Activated CD4-positive, alpha-beta memory T cell treated with anti-CD3 and anti-CD28 coated beads, Interleukin-2, amount 10 ng/mL, durations not matched to agents 7 days and 5 days (primary cell): Measurements from ENCODE around the gene CASP5. TPM values are rescaled to one million over a fixed set of nuclear protein-coding genes. Genes with fewer than 3 reads are reported as not detected.
"Not testable (repeated sequence)": the region's sequence is repeated elsewhere in the genome, so short reads cannot be mapped to it uniquely, and the experiment has no call there.

Source experiments
- CTCF ChIA-PET: fragments of 350-600 bp; sonication (Branson Sonifier 250); formaldehyde crosslinking; loops from one replicate; lab custom pipeline; 2021; ENCODE audit warnings: antibody characterized with exemption, inconsistent platforms; lab: Charles Lee
- POLR2A ChIA-PET: fragments of 350-600 bp; sonication (Branson Sonifier 250); formaldehyde crosslinking; loops from one replicate; lab custom pipeline; 2021; ENCODE audit warnings: antibody characterized with exemption; lab: Charles Lee
- DNase-seq: peaks from one replicate; pipeline ENCODE4 v3.0.0-alpha.2; 2020
- H3K27ac Mint-ChIP-seq: one replicate; pipeline ENCODE4 v1.8.0; 2021; ENCODE audit warnings: mild to moderate bottlenecking, mixed read lengths
- H3K27me3 Mint-ChIP-seq: one replicate; pipeline ENCODE4 v1.8.0; 2021; ENCODE audit warnings: mixed read lengths
- H3K36me3 Mint-ChIP-seq: one replicate; pipeline ENCODE4 v1.8.0; 2021; ENCODE audit warnings: low read depth, mixed read lengths
- H3K4me1 Mint-ChIP-seq: one replicate; pipeline ENCODE4 v1.8.0; 2021; ENCODE audit warnings: mixed read lengths
- H3K4me3 Mint-ChIP-seq: one replicate; pipeline ENCODE4 v1.8.0; 2021; ENCODE audit warnings: mild to moderate bottlenecking, mixed read lengths
- H3K9me3 Mint-ChIP-seq: one replicate; pipeline ENCODE4 v1.8.0; 2021; ENCODE audit warnings: mixed read lengths
- total RNA-seq, 2 experiments: library from RNA; stranded (reverse); gene quantifications; one replicate each; pipeline ENCODE4 v1.2.3, GENCODE V29; 2021

The CASP5 gene
- total RNA-seq, 2 experiments from 2014 or later: 0.30 TPM; not detected in 1

- Mint-ChIP-seq H3K27me3 (no peaks in the 10 kb centered on the region), H3K4me1 (peaks cover 37% of the 10 kb centered on the region), H3K9me3 (no peaks in the 10 kb centered on the region), H3K4me3 (no peak overlapping the region), H3K36me3 (peaks cover 26% of the 10 kb centered on the region), H3K27ac (no peak overlapping the region)
- ChIA-PET POLR2A (no interaction called here), CTCF (no interaction called here)
- DNase-seq: no peak
These were observed 24.1 kb upstream of the CASP5 start for GRCh38 chr11:105046898-105047579.

GRCh38 chr11:105045676-105046296, 22.8 kb upstream of the CASP5 start:
- POLR2A ChIA-PET: no interaction called here
- no peak for DNase-seq
- Mint-ChIP-seq H3K9me3 (peaks cover under 1% of the 10 kb centered on the region), H3K27ac (peak overlapping the region; percentile 68), H3K4me1 (peaks cover 46% of the 10 kb centered on the region), H3K4me3 (peak overlapping the region; percentile 60), H3K27me3 (no peaks in the 10 kb centered on the region), H3K36me3 (peaks cover 37% of the 10 kb centered on the region)
- CTCF ChIA-PET: no interaction called here

DNA sequence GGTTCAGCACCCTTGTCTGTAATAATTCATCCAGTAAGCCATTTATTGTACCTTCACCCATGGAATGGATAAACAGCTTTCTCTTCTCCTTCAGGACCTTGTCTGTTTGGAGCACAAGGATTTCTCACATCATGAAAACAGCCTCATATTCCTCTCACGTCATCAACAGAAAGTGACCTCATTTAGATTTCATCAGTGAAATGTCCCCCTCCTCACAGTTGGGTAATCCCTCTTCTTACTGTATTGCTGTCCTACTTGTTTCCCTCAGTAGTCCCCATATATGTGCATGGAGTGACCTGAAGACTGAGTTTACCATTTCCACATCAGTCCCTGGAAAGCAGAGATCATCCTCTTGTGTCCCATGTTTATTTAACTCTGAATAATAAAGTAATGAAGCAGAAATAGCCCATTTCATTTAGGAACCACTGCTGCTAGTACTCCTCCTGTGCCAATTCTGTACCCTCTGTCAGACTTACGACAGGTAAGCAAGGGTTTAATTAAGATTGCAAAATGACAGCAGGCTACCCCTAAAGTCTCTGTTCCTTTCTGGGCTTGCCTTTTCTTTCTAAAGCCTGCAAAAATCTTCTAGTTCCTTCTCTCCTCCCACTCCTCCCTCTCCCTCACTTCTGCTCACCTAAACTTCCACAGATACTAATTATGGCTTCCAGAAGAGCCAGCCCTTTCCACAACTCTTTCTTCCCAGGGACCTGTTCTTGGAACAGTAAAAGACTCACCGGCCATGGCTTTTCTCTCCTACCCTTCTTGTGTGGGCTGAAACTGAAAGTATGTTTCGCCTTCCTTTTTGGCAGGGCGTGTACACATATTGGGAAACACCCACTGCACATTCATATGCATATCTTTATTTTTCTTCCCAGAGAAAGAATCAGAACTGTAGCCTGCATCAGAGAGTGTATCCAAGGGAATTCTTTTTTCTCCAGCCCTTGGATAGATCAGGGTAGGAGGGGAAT, 21.9 kb upstream of the CASP5 start, which contains the start of gene CARD16:
Gene CARD16, minus strand, starts transcription at position 779 of the 968 bp plus-strand sequence. Its CDS starts 38 bp downstream, at position 741.
- peaks cover 46% of the 10 kb centered on the region for H3K36me3 Mint-ChIP-seq
- H3K9me3 Mint-ChIP-seq, CTCF ChIA-PET, H3K27me3 Mint-ChIP-seq: not testable (repeated sequence)
- POLR2A ChIA-PET: interaction anchor here (1.3 to 1.8 kb wide), 3 partner anchors 9 to 127 kb away, joined by 3 to 8 read pairs (median 7); partner anchors contain the start of gene CASP1
- peak; percentile 51 for DNase-seq
- peak within 1 kb of the TSS; percentile 84 for H3K27ac Mint-ChIP-seq
- H3K4me1 Mint-ChIP-seq: peaks cover 49% of the 10 kb centered on the region
- peak within 1 kb of the TSS; percentile 86 for H3K4me3 Mint-ChIP-seq

DNA sequence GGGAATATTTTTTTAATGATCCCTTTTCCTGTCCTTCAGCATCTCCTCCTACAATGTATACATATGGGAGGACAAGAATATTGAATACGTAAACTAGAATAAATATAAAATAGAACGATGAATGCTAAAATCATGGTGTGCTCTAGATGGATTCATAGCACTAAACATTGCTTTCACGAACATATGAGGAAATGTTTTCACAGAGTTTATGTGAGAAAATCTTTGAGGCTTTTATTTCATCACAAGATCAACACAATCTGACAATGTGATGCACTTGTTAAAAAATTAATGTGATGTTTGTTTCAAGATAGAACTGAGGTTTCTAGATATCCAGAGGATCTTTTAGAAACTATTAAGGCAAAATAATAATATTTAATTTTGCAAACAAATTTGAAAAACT, 19.2 kb upstream of the CASP5 start:
- peaks cover 4% of the 10 kb centered on the region for H3K9me3 Mint-ChIP-seq
- H3K4me1 Mint-ChIP-seq: peaks cover 47% of the 10 kb centered on the region
- H3K4me3 Mint-ChIP-seq: no peak overlapping the region
- DNase-seq: no peak
- no peak overlapping the region for H3K27ac Mint-ChIP-seq
- H3K27me3 Mint-ChIP-seq: no peaks in the 10 kb centered on the region
- ChIA-PET CTCF (no interaction called here), POLR2A (no interaction called here)
- H3K36me3 Mint-ChIP-seq: peaks cover 72% of the 10 kb centered on the region

DNA sequence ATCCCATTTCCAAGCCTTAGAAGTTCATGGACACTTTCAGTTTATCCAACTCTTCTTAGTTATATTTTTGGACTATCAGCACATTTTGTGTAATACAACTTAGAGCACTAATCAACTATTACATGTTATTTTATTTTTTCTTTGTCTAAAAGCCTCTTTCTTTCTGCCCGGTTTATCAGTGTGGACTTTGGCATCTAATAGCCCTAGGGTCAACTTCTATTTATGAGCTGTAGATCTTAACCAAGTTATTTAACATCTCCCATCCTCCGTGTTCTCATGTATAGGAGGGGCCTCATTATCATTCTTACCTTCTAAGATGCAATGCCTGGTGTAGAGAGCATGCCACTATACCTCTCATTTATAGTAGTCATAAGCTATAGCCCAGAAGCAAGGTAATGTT, 17.7 kb upstream of the CASP5 start:
- H3K9me3 Mint-ChIP-seq: peaks cover 4% of the 10 kb centered on the region
- no peak overlapping the region for H3K4me3 Mint-ChIP-seq
- H3K4me1 Mint-ChIP-seq: peaks cover 39% of the 10 kb centered on the region
- no peak overlapping the region for H3K27ac Mint-ChIP-seq
- no peak for DNase-seq
- ChIA-PET CTCF (no interaction called here), POLR2A (interaction anchor here (1.2 kb wide), 1 partner anchor 29 kb away, joined by 3 read pairs; no protein-coding TSS in a partner anchor)
- H3K36me3 Mint-ChIP-seq: peaks cover 81% of the 10 kb centered on the region
- no peaks in the 10 kb centered on the region for H3K27me3 Mint-ChIP-seq

DNA sequence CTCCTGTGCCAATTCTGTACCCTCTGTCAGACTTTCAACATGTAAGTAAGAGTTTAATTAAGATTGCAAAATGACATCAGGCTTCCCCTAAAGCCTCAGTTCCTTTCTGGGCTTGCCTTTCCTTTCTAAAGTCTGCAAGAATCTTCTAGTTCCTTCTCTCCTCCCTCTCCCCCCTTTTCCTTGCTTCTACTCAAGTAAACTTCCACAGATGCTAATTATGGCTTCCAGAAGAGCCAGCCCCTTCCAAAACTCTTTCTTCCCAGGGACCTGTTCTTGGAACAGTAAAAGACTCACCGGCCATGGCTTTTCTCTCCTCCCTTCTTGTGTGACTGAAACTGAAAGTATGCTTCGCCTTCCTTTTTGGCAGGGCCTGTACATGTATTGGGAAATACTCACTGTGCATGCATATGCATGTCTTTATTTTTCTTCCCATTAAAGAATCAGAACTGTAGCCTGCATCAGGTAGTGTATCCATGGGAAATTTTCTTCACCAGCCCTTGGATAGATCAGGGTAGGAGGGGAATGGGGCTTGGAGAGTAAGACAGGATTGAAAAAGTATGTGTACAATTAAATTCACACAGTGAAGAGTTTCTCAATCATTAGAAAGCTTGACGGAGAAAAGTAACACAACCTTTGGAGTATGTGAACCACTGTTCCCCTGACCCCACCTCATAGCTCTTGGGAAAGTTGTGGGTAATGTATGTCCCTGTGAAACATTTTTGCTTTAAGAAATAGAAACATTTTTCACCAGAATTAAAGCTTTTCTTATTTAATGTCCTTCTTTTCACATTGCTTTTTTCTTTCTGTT, 12.0 kb upstream of the CASP5 start, which contains the start of gene CASP1:
Gene CASP1, minus strand, starts transcription at position 332 of the 808 bp plus-strand sequence. Its CDS starts 31 bp downstream, at position 301.
- Mint-ChIP-seq H3K4me3 (peak within 1 kb of the TSS; percentile 90), H3K4me1 (peaks cover 43% of the 10 kb centered on the region), H3K9me3 (peaks cover 2% of the 10 kb centered on the region), H3K27ac (peak within 1 kb of the TSS; percentile 87), H3K36me3 (peaks cover 77% of the 10 kb centered on the region), H3K27me3 (no peaks in the 10 kb centered on the region)
- ChIA-PET CTCF (interaction anchor here (0.8 kb wide), 1 partner anchor 8 kb away, joined by 3 read pairs; no protein-coding TSS in a partner anchor), POLR2A (interaction anchor here (1.3 to 1.4 kb wide), 2 partner anchors 9 to 66 kb away, joined by 3 to 8 read pairs; partner anchors contain the start of gene CASP4)
- DNase-seq: peak; percentile 33

- H3K27ac Mint-ChIP-seq: peak overlapping the region; percentile 87
- ChIA-PET POLR2A (interaction anchor here (0.8 to 1.0 kb wide), 4 partner anchors 9 to 100 kb away, joined by 3 to 7 read pairs (median 3); partner anchors contain the start of gene CASP5), CTCF (interaction anchor here (1.1 kb wide), 1 partner anchor 9 kb away, joined by 5 read pairs; no protein-coding TSS in a partner anchor)
- H3K4me3 Mint-ChIP-seq: peak overlapping the region; percentile 90
- H3K4me1 Mint-ChIP-seq: peaks cover 41% of the 10 kb centered on the region
- not testable (repeated sequence) for H3K27me3 Mint-ChIP-seq, DNase-seq, H3K9me3 Mint-ChIP-seq
- peaks cover 77% of the 10 kb centered on the region for H3K36me3 Mint-ChIP-seq
These were observed 11.4 kb upstream of the CASP5 start for GRCh38 chr11:105034388-105034787.

DNA sequence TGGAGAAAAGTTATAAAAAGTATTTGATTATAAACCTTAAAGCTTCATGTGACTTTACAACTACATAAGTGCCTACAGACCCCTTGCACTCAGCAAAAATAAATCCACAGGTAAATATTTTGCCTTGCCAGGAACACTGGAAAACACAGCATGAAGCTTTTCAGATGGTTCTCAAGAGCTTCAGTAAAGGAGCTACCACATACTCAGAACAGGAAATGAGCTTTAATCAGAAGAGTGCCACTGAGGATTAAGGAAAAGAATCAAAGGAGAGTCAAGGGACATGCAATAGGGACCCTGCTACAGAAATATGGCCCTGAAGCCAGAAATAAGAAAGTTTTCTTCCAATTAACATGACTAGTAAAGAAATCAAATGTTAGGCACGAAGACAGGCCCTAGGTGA, 10.8 kb upstream of the CASP5 start:
- CTCF ChIA-PET: interaction anchor here (1.1 kb wide), 1 partner anchor 9 kb away, joined by 5 read pairs; no protein-coding TSS in a partner anchor
- H3K4me3 Mint-ChIP-seq: peak overlapping the region; percentile 90
- H3K9me3 Mint-ChIP-seq: peaks cover 2% of the 10 kb centered on the region
- peak overlapping the region; percentile 87 for H3K27ac Mint-ChIP-seq
- POLR2A ChIA-PET: interaction anchor here (0.7 to 1.0 kb wide), 5 partner anchors 10 to 99 kb away, joined by 3 to 7 read pairs (median 3); partner anchors contain the start of gene CASP5
- DNase-seq: no peak
- no peaks in the 10 kb centered on the region for H3K27me3 Mint-ChIP-seq
- H3K4me1 Mint-ChIP-seq: peaks cover 42% of the 10 kb centered on the region
- H3K36me3 Mint-ChIP-seq: peaks cover 79% of the 10 kb centered on the region

- no peaks in the 10 kb centered on the region for H3K27me3 Mint-ChIP-seq
- peak overlapping the region; percentile 90 for H3K4me3 Mint-ChIP-seq
- ChIA-PET POLR2A (interaction anchor here (0.7 to 1.0 kb wide), 5 partner anchors 10 to 99 kb away, joined by 3 to 7 read pairs (median 3); partner anchors contain the start of gene CASP5), CTCF (interaction anchor here (0.7 to 1.1 kb wide), 2 partner anchors 10 to 502 kb away, joined by 3 to 5 read pairs; no protein-coding TSS in a partner anchor)
- H3K36me3 Mint-ChIP-seq: peaks cover 79% of the 10 kb centered on the region
- H3K4me1 Mint-ChIP-seq: peaks cover 46% of the 10 kb centered on the region
- H3K9me3 Mint-ChIP-seq: peaks cover 2% of the 10 kb centered on the region
- peak overlapping the region; percentile 87 for H3K27ac Mint-ChIP-seq
- no peak for DNase-seq
These were observed 10.4 kb upstream of the CASP5 start for GRCh38 chr11:105033343-105033742.

DNA sequence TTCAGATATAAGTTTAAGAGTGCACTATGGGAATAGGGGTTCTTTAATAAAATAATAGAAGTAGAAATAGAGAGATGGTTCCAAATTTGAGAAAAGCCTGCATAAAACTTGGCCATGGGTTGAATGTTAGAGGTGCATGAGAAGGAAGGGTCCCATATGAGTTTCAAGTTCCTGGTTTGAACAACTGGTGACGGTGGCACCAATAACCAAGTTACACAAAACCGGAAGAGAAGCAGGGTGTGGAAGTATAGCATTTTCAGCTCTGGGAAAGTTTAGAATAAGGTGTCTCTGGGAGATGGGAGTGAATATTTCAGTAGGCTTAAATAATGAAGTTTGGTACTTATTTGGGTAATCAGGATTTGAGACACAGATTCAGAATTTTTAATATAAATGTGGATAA, 9.5 kb upstream of the CASP5 start:
- H3K9me3 Mint-ChIP-seq: no peaks in the 10 kb centered on the region
- peak overlapping the region; percentile 90 for H3K4me3 Mint-ChIP-seq
- no peaks in the 10 kb centered on the region for H3K27me3 Mint-ChIP-seq
- H3K36me3 Mint-ChIP-seq: peaks cover 76% of the 10 kb centered on the region
- H3K27ac Mint-ChIP-seq: peak overlapping the region; percentile 13
- ChIA-PET CTCF (interaction anchor here (0.7 kb wide), 1 partner anchor 501 kb away, joined by 3 read pairs; no protein-coding TSS in a partner anchor), POLR2A (no interaction called here)
- DNase-seq: no peak
- H3K4me1 Mint-ChIP-seq: peaks cover 52% of the 10 kb centered on the region

DNA sequence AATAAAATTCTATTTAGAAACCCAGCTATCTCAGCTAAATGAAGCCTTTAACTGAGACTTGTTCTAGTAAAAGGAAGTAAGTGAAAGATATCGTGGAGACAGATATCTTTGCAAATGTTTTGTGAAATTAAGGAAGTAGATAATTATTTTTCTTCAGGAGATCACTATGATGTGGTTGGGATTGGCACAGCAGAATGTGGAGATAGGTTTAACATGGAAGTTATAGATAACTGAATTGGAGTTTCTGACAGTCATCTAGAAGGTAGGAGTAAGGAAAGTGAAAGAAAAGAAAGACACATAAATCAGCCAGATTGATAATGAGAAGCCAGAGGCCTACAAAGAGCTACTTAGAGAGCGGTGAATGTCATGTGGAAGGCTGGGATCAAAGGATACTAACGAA, 4.7 kb upstream of the CASP5 start:
- no peak for DNase-seq
- Mint-ChIP-seq H3K4me1 (peaks cover 23% of the 10 kb centered on the region), H3K27me3 (no peaks in the 10 kb centered on the region), H3K27ac (no peak overlapping the region), H3K36me3 (peaks cover 76% of the 10 kb centered on the region), H3K9me3 (no peaks in the 10 kb centered on the region), H3K4me3 (no peak overlapping the region)
- ChIA-PET POLR2A (no interaction called here), CTCF (interaction anchor here (1.6 kb wide), 1 partner anchor 81 kb away, joined by 4 read pairs; no protein-coding TSS in a partner anchor)
